ENCODE data around the gene MEF2B. TPM values are rescaled to one million over a fixed set of nuclear protein-coding genes. Genes with fewer than 3 reads are reported as not detected.

MEF2B gene
- total RNA-seq, 1 experiment from 2014 or later, result 2.3 TPM

GRCh38 chr19:19145684-19146608 lies 24.1 kb downstream of the MEF2B start:
- H3K9me3 Mint-ChIP-seq (ENCODE audit: low read depth, unreplicated experiment), result no peaks in the 10 kb centered on the region
- H3K4me3 Mint-ChIP-seq (ENCODE audit: low read depth, unreplicated experiment), result no peak overlapping the region
- H3K36me3 Mint-ChIP-seq (ENCODE audit: insufficient read depth, unreplicated experiment), result no peaks in the 10 kb centered on the region
- peak; percentile 84 for DNase-seq
- H3K4me1 Mint-ChIP-seq (ENCODE audit: low read depth, unreplicated experiment), result no peaks in the 10 kb centered on the region
- H3K27ac Mint-ChIP-seq (ENCODE audit: unreplicated experiment), result no peak overlapping the region
- CTCF ChIA-PET, result interaction anchor here (0.5 to 0.9 kb wide), 3 partner anchors 29 to 344 kb away, joined by 3 to 8 read pairs (median 3); no protein-coding TSS in a partner anchor
- no TSS peak for BruUV-seq (replicated peaks)
- intact Hi-C loops (cut with micrococcal nuclease; ENCODE audit: unreplicated experiment), result loop anchor here (10.0 kb wide), 1 partner anchor 79 kb away; no protein-coding TSS in a partner anchor
- TF ChIP-seq, protein P1, sequence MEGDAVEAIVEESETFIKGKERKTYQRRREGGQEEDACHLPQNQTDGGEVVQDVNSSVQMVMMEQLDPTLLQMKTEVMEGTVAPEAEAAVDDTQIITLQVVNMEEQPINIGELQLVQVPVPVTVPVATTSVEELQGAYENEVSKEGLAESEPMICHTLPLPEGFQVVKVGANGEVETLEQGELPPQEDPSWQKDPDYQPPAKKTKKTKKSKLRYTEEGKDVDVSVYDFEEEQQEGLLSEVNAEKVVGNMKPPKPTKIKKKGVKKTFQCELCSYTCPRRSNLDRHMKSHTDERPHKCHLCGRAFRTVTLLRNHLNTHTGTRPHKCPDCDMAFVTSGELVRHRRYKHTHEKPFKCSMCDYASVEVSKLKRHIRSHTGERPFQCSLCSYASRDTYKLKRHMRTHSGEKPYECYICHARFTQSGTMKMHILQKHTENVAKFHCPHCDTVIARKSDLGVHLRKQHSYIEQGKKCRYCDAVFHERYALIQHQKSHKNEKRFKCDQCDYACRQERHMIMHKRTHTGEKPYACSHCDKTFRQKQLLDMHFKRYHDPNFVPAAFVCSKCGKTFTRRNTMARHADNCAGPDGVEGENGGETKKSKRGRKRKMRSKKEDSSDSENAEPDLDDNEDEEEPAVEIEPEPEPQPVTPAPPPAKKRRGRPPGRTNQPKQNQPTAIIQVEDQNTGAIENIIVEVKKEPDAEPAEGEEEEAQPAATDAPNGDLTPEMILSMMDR (IDR thresholded peaks at IDR 0.05; ENCODE audit: unreplicated experiment), result peak; percentile 67
- H3K27me3 Mint-ChIP-seq (ENCODE audit: unreplicated experiment), result no peaks in the 10 kb centered on the region

DNA sequence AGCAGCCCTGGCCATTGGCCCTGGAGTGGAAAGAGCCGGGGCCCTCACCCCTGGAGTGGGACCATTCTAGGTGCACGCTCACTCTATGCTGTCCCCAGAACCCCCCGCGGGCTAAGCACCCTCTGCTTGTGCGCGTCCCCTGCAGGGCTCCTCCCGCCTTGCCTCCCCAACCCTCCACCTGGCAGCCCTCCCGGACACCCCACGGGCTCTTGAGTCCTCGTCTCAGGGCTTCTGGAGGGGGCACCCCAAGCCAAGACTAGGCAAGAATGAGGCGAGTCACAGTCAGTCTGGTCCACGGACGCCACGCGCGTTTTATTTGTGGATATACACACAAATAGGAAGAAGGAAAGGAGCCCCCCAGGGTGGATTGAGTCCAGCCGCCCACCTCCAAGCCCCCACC lies 24.8 kb downstream of the MEF2B start:
- H3K9me3 Mint-ChIP-seq (ENCODE audit: low read depth, unreplicated experiment), result no peaks in the 10 kb centered on the region
- TF ChIP-seq, protein P1 (IDR thresholded peaks at IDR 0.05; ENCODE audit: unreplicated experiment), result no peak
- CTCF ChIA-PET, result interaction anchor here (0.5 to 0.9 kb wide), 3 partner anchors 29 to 345 kb away, joined by 3 to 8 read pairs (median 3); no protein-coding TSS in a partner anchor

GRCh38 chr19:19142347-19142746 lies 27.7 kb downstream of the MEF2B start:
- intact Hi-C loops (cut with micrococcal nuclease; ENCODE audit: unreplicated experiment), result loop anchor here (10.0 kb wide), 1 partner anchor 82 kb away; no protein-coding TSS in a partner anchor
- H3K27ac Mint-ChIP-seq (ENCODE audit: unreplicated experiment), result no peak overlapping the region
- no peaks in the 10 kb centered on the region for H3K9me3 Mint-ChIP-seq (ENCODE audit: low read depth, unreplicated experiment)
- peaks cover 14% of the 10 kb centered on the region for H3K36me3 Mint-ChIP-seq (ENCODE audit: insufficient read depth, unreplicated experiment)
- H3K27me3 Mint-ChIP-seq (ENCODE audit: unreplicated experiment), result no peaks in the 10 kb centered on the region
- TF ChIP-seq, protein P1 (IDR thresholded peaks at IDR 0.05; ENCODE audit: unreplicated experiment), result no peak
- peaks cover 6% of the 10 kb centered on the region for H3K4me1 Mint-ChIP-seq (ENCODE audit: low read depth, unreplicated experiment)
- H3K4me3 Mint-ChIP-seq (ENCODE audit: low read depth, unreplicated experiment), result no peak overlapping the region
- no TSS peak for BruUV-seq (replicated peaks)
- CTCF ChIA-PET, result no interaction called here
- DNase-seq, result no peak

More for the DNA sequence above, 24.8 kb downstream of the MEF2B start:
- intact Hi-C loops (cut with micrococcal nuclease; ENCODE audit: unreplicated experiment), result loop anchor here (10.0 kb wide), 1 partner anchor 80 kb away; no protein-coding TSS in a partner anchor
- Mint-ChIP-seq H3K4me3 (ENCODE audit: low read depth, unreplicated experiment) (no peak overlapping the region), H3K27ac (ENCODE audit: unreplicated experiment) (no peak overlapping the region), H3K36me3 (ENCODE audit: insufficient read depth, unreplicated experiment) (no peaks in the 10 kb centered on the region), H3K4me1 (ENCODE audit: low read depth, unreplicated experiment) (no peaks in the 10 kb centered on the region), H3K27me3 (ENCODE audit: unreplicated experiment) (no peaks in the 10 kb centered on the region)
- no peak for DNase-seq
- BruUV-seq (replicated peaks), result no TSS peak

DNA sequence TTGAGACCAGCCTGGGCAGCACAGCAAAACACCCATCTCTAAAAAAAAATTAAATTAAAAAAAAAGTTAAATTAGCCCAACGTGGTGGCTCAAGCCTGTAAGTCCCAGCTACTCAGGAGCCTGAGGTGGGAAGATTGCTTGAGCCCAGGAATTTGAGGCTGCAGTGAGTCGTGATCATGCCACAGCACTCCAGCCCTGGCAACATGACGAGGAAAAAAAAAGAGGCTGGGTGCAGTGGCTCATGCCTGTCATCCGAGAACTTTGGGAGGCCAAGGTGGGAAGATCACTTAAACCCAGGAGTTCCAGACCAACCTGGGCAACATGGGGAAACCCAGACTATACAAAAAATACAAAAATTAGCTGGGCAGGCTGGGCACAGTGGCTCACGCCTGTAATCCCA lies 29.6 kb downstream of the MEF2B start:
- CTCF ChIA-PET, result no interaction called here
- TF ChIP-seq, protein P1 (IDR thresholded peaks at IDR 0.05; ENCODE audit: unreplicated experiment), result no peak
- H3K4me3 Mint-ChIP-seq (ENCODE audit: low read depth, unreplicated experiment), result no peak overlapping the region
- peaks cover 12% of the 10 kb centered on the region for H3K4me1 Mint-ChIP-seq (ENCODE audit: low read depth, unreplicated experiment)
- H3K9me3 Mint-ChIP-seq (ENCODE audit: low read depth, unreplicated experiment), result no peaks in the 10 kb centered on the region
- no peak for DNase-seq
- intact Hi-C loops (cut with micrococcal nuclease; ENCODE audit: unreplicated experiment), result loop anchor here (10.0 kb wide), 1 partner anchor 84 kb away; no protein-coding TSS in a partner anchor
- H3K36me3 Mint-ChIP-seq (ENCODE audit: insufficient read depth, unreplicated experiment), result peaks cover 15% of the 10 kb centered on the region
- H3K27ac Mint-ChIP-seq (ENCODE audit: unreplicated experiment), result no peak overlapping the region
- no TSS peak for BruUV-seq (replicated peaks)
- H3K27me3 Mint-ChIP-seq (ENCODE audit: unreplicated experiment), result no peaks in the 10 kb centered on the region

Measured in Calu3 (cell line).